Measurements from ENCODE around the gene SELENOS. TPM values are rescaled to one million over a fixed set of nuclear protein-coding genes. Genes with fewer than 3 reads are reported as not detected.

SELENOS gene
- total and polyA plus RNA-seq, 9 donors: 36.9 to 83.2 (median 43.6) TPM

- intact Hi-C loops (cut with DNase I): loop anchor here in 2 of 4 donors (5.0 to 10.0 kb wide), 3 partner anchors 186 to 333 kb away; no protein-coding TSS in a partner anchor
- no peak for TF ChIP-seq EP300 (IDR thresholded peaks at IDR 0.05)
- TF ChIP-seq POLR2A (IDR thresholded peaks at IDR 0.05): no peak
- no peak for TF ChIP-seq CTCF (IDR thresholded peaks at IDR 0.05)
- H3K9me3 ChIP-seq: no peaks in the 10 kb centered on the region
- no peak overlapping the region for H3K27ac ChIP-seq
- H3K27me3 ChIP-seq: no peaks in the 10 kb centered on the region
- H3K4me3 ChIP-seq: no peak overlapping the region
- H3K4me1 ChIP-seq (ENCODE audit: insufficient read depth): no peaks in the 10 kb centered on the region
- H3K36me3 ChIP-seq: no peaks in the 10 kb centered on the region
- 81 to 90% (median 89%) methylated on average over 20 of the region's 20 CpGs for WGBS, 3 donors
- no peak for DNase-seq
These were observed 31.5 kb upstream of the SELENOS start for GRCh38 chr15:101308604-101309435.

DNA sequence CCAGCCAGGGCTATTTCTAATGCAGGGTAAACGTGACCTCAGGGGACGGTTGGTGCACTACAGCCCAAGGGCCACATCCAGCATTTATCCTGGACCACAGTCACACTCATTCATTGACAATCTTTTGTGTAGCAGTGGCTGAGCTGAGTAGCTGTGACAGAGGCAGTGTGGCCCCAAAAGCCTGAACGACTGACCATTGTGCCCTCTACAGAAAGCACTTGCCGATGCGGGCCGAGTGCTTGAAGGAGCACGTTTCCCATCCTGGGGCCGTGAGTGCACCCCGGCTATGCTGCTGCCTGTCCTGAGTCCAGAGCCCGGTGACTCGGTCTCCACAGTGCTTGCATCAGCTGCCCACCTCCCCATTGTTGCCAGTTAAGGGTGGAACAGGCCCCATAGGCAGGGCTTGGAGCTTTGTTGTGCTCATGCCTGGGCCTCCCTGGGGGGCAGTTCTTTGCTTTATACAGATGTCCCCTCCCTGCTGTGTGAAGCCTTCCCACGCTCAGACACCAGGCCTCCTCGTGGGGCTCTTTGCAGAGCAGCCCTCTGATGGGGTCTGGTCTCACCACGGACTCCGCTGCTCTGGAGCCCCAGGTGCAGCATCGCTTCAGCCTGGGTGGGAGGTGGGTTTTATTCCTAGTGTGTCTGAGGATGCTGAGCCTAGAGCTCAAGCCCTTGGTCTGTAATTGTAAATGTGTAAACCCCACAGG, 30.8 kb upstream of the SELENOS start:
- no peak overlapping the region for H3K4me3 ChIP-seq
- DNase-seq: no peak
- TF ChIP-seq POLR2A (IDR thresholded peaks at IDR 0.05): no peak
- TF ChIP-seq EP300 (IDR thresholded peaks at IDR 0.05): no peak
- no peak for TF ChIP-seq CTCF (IDR thresholded peaks at IDR 0.05)
- no peaks in the 10 kb centered on the region for H3K27me3 ChIP-seq
- 86 to 93% (median 87%) methylated on average over 16 of the region's 16 CpGs for WGBS, 3 donors
- H3K4me1 ChIP-seq (ENCODE audit: insufficient read depth): no peaks in the 10 kb centered on the region
- H3K9me3 ChIP-seq: no peaks in the 10 kb centered on the region
- H3K36me3 ChIP-seq: no peaks in the 10 kb centered on the region
- no peak overlapping the region for H3K27ac ChIP-seq
- intact Hi-C loops (cut with DNase I): loop anchor here in 2 of 4 donors (5.0 to 10.0 kb wide), 3 partner anchors 187 to 334 kb away; no protein-coding TSS in a partner anchor

DNA sequence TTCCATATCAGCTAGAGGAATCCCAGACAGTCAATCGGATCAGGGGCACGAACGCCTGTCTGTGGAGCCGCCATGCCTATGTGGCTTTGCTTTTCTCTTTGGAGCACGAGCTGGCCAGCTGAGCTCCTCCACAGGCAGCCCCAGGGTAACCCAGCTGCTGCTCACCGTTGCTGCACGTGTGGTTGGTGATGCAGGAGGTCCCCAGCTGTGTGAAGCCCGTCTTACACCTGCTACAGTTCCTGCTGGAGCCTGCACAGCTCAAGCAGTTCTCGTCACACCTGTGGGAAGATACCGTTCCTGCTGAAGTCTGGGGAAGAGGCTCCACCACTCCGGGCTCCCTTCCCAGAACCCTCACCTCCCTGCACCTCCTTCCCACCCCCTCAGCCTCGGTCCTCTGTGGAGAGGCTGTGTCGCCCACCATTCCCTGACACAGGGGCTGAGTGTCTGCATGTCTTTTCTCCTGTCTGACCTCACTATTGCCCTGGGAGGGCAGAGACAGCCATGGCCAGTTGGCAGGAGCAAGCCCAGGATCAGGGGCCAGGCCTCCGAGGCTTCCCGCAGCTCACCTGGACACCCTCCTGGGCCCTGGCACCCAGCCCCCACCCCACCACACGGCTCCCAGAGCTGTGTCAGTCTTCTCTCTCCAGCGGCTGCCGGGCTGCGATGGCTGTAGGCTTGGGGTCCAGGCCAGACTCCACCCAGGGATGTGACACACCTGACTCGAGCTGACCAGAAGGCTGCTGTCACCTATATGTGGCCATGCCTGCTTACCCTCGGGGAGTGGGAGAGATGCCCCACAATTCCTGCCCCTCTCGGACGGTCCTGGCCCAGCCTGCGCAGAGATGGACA, 30.0 kb upstream of the SELENOS start:
- intact Hi-C loops (cut with DNase I): loop anchor here in 2 of 4 donors (5.0 to 10.0 kb wide), 3 partner anchors 188 to 335 kb away; no protein-coding TSS in a partner anchor
- no peak for TF ChIP-seq POLR2A (IDR thresholded peaks at IDR 0.05)
- no peak for TF ChIP-seq EP300 (IDR thresholded peaks at IDR 0.05)
- TF ChIP-seq CTCF (IDR thresholded peaks at IDR 0.05): no peak
- no peaks in the 10 kb centered on the region for H3K9me3 ChIP-seq
- no peak overlapping the region for H3K4me3 ChIP-seq
- 63 to 71% (median 67%) methylated on average over 24 of the region's 24 CpGs for WGBS, 3 donors
- H3K27ac ChIP-seq: no peak overlapping the region
- H3K4me1 ChIP-seq (ENCODE audit: insufficient read depth): no peaks in the 10 kb centered on the region
- no peaks in the 10 kb centered on the region for H3K36me3 ChIP-seq
- H3K27me3 ChIP-seq: no peaks in the 10 kb centered on the region
- no peak for DNase-seq
